Measurements from ENCODE around the gene TNC. TPM values are rescaled to one million over a fixed set of nuclear protein-coding genes. Genes with fewer than 3 reads are reported as not detected.

Gene TNC
- total RNA-seq, 2 donors from 2014 or later = 67.5 to 172 TPM

- no peaks in the 10 kb centered on the region for H3K9me3 ChIP-seq (ENCODE audit: control insufficient read depth, low read length)
- DNase-seq = no peak
- no peaks in the 10 kb centered on the region for H3K36me3 ChIP-seq (ENCODE audit: control insufficient read depth, insufficient read depth, low read length)
- no peak overlapping the region for H3K27ac ChIP-seq (ENCODE audit: low read depth, low read length)
- no peak overlapping the region for H3K9ac ChIP-seq (ENCODE audit: extremely low read depth, low read length, poor library complexity, severe bottlenecking)
- H3K27me3 ChIP-seq (ENCODE audit: control insufficient read depth, insufficient read depth, low read length, poor library complexity, severe bottlenecking) = no peaks in the 10 kb centered on the region
- Mint-ChIP-seq H3K27me3 (ENCODE audit: insufficient read depth) (peaks cover 10% of the 10 kb centered on the region), H3K9me3 (peaks cover 5% of the 10 kb centered on the region), H3K4me1 (peaks cover 20% of the 10 kb centered on the region), H3K4me3 (no peak overlapping the region), H3K27ac (no peak overlapping the region), H3K36me3 (ENCODE audit: low read depth) (no peaks in the 10 kb centered on the region)
- TF ChIP-seq, protein P1, sequence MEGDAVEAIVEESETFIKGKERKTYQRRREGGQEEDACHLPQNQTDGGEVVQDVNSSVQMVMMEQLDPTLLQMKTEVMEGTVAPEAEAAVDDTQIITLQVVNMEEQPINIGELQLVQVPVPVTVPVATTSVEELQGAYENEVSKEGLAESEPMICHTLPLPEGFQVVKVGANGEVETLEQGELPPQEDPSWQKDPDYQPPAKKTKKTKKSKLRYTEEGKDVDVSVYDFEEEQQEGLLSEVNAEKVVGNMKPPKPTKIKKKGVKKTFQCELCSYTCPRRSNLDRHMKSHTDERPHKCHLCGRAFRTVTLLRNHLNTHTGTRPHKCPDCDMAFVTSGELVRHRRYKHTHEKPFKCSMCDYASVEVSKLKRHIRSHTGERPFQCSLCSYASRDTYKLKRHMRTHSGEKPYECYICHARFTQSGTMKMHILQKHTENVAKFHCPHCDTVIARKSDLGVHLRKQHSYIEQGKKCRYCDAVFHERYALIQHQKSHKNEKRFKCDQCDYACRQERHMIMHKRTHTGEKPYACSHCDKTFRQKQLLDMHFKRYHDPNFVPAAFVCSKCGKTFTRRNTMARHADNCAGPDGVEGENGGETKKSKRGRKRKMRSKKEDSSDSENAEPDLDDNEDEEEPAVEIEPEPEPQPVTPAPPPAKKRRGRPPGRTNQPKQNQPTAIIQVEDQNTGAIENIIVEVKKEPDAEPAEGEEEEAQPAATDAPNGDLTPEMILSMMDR (conservative IDR thresholded peaks at IDR 0.05) = no peak
- H3K4me3 ChIP-seq (ENCODE audit: low read length) = no peak overlapping the region
- WGBS, 2 experiments (ENCODE audit: insufficient coverage in 1 of 2, insufficient read length in 1 of 2) = 67 to 93% methylated on average over 1 to 2 of the region's 2 CpGs
- H3K4me1 ChIP-seq (ENCODE audit: control insufficient read depth, insufficient read depth, low read length) = peaks cover 6% of the 10 kb centered on the region
These were observed 144.7 kb downstream of the TNC start for GRCh38 chr9:114973216-114973615.

GRCh38 chr9:114972510-114973136 is 145.3 kb downstream of the TNC start:
- H3K9me3 Mint-ChIP-seq = peaks cover 5% of the 10 kb centered on the region
- TF ChIP-seq, protein P1 (conservative IDR thresholded peaks at IDR 0.05) = no peak
- H3K27ac Mint-ChIP-seq = no peak overlapping the region
- no peaks in the 10 kb centered on the region for H3K36me3 Mint-ChIP-seq (ENCODE audit: low read depth)
- whole genome bisulfite sequencing, 2 experiments (ENCODE audit: insufficient coverage in 1 of 2, insufficient read length in 1 of 2) = 95 to 97% methylated on average over 2 to 3 of the region's 3 CpGs
- Histone ChIP-seq H3K4me3 (ENCODE audit: low read length) (no peak overlapping the region), H3K9ac (ENCODE audit: extremely low read depth, low read length, poor library complexity, severe bottlenecking) (no peak overlapping the region), H3K4me1 (ENCODE audit: control insufficient read depth, insufficient read depth, low read length) (peaks cover 7% of the 10 kb centered on the region), H3K27me3 (ENCODE audit: control insufficient read depth, insufficient read depth, low read length, poor library complexity, severe bottlenecking) (no peaks in the 10 kb centered on the region), H3K9me3 (ENCODE audit: control insufficient read depth, low read length) (no peaks in the 10 kb centered on the region), H3K27ac (ENCODE audit: low read depth, low read length) (no peak overlapping the region), H3K36me3 (ENCODE audit: control insufficient read depth, insufficient read depth, low read length) (no peaks in the 10 kb centered on the region)
- H3K4me3 Mint-ChIP-seq = no peak overlapping the region
- no peak for DNase-seq
- H3K27me3 Mint-ChIP-seq (ENCODE audit: insufficient read depth) = peaks cover 7% of the 10 kb centered on the region
- H3K4me1 Mint-ChIP-seq = peaks cover 24% of the 10 kb centered on the region

Other genes with a start within 250 kb of the TNC start
- gene TNFSF8, start 187.6 kb downstream of the TNC start, total RNA-seq = not detected